Measurements from ENCODE around the gene MBD3L2B.

GRCh38 chr19:7000816-7001215 is 20.4 kb downstream of the MBD3L2B start:
- TF ChIP-seq CTCF (IDR thresholded peaks at IDR 0.05) (no peak), TCF7L2 (IDR thresholded peaks at IDR 0.05; ENCODE audit: low read depth, low read length) (no peak), REST (IDR thresholded peaks at IDR 0.05; ENCODE audit: insufficient read depth in 1 of 2, low read depth in 2 of 2, low read length in 1 of 2) (no peak), POLR2AphosphoS5 (IDR thresholded peaks at IDR 0.05; ENCODE audit: low read depth, low read length) (no peak), SIN3A (IDR thresholded peaks at IDR 0.05; ENCODE audit: borderline replicate concordance, insufficient read depth, low read depth, low read length) (no peak)

All from Panc1 (cell line).